GM21367 (cell line): ENCODE results near the gene PGBD1.
"Not testable (repeated sequence)": the region's sequence is repeated elsewhere in the genome, so short reads cannot be mapped to it uniquely, and the experiment has no call there.

Experiments
- ATAC-seq: cut with Tn5 transposase; IDR thresholded peaks from one replicate; pipeline ENCODE4 v1.9.1; 2021; ENCODE audit not compliant: unreplicated experiment

PGBD1 gene

DNA sequence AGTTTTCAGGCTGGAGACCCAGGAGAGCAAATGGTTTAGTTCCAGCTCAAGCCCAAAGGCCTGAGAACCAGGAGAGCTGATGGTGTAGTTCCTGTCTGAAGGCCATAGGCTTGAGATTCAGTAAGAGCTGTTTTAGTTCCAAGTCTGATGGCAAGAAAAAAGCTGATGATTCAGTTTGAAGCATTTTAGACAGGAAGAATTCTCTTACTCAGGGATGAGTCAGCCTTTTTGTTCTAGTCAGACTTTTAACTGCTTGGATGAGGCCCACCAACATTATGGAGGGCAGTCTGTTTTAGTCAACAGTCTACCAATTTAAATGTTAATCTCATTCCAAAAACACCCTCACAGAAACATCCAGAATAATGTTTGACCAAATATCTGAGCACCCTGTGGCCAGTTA lies 11.9 kb upstream of the PGBD1 start:
- ATAC-seq = no peak

DNA sequence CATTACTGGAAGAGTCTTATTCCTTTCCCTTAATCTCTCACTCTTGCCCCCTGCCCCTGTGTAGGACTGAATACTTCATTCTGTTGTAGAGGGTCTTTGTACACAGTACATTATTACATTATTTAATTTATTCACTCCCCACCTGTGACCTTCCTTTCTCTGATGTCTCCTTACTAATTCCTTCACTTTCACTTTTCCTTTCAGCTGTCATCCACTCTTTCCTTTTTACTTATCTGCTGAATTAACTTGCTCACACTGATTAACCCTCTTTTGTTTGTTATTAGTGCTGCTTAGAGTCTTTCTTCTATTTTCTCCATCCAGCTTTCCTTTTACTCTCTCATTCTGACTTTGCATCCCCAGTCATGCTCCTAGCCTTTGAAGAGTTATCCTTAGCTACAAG lies 6.5 kb upstream of the PGBD1 start:
- no peak for ATAC-seq

DNA sequence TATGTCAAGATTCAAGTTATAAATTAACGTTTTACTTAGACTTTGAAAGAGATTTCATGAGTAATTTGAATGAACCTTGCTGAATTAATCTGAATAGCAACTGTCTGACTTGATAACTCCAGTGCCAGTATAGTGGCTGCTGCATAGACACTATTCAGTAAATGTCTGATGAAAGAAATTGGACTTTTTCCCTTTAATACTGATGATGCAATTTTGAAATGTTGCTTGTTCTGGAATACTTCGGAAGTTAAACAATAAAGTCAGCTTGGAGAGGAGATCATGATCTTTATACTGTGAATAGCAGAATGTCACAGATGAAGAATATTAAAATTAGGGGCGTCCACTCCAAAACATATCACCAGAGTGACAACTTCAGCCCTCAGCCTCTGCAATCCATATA lies 3.6 kb upstream of the PGBD1 start:
- ATAC-seq = no peak

DNA sequence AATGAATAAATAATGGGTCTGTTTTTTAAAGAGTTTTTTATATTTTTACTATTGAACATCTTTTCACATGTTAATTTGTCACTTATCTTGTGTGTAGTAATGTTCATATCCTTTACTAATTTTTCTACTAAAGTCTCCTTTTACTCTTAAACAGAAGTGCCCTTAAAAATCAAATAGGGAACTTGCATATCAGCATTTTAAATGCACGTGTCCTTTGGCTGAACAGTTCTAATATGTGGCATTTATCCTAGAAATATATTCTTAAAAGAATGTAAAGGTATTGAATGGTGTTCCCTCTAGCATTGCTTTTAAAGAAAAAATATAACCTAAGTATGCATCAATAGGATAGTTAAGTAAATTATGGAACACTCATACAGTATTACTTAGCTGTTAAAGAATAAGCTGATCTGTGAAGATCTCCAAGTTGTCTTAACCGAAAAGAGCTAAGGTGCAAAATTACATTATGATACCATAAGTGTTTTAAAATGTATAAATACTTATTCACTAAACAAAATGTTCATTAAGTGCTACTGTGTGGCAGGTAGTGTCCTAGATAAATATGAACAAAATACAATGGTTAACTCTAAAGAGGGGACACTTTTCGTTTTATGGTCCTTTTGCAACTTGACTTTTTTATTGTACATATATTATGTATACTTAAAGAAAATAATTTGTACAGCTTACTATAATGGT lies 631 bp upstream of the PGBD1 start:
- no peak for ATAC-seq

DNA sequence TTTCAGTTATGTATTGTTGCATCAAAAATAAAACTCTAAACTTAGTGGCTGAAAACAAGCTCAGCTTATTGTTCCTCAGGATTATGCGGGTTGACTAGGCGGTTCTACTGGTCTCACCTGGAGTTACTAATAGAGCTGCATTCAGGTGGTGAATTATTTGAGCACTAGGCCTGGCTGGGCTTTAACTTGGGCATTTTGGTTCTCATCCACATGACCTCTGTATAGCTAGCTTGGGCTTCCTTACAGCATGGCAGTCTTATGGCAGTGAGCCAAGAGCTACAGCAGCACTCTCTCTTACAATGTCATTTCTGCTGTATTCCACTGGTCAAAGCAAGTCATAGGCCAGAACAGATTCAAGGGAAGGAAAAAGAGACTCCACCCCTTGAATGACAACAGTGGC lies 1.6 kb downstream of the PGBD1 start:
- ATAC-seq = no peak

DNA sequence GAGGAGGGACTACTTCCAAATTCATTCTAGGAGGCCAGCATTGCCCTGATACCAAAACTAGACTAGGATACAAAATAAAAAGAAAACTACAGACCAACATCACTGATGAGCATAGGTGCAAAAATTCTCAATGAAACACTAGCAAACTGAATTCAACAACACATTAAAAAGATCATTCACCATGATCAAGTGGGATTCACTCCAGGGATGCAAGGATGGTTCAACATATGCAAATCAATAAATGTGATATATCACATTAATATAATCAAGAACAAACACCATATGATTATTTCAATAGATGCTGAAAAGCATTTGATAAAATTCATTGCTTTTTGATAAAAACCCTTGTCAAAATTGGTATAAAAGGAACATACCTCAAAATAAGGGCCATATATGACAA lies 10.2 kb downstream of the PGBD1 start:
- ATAC-seq = no peak

DNA sequence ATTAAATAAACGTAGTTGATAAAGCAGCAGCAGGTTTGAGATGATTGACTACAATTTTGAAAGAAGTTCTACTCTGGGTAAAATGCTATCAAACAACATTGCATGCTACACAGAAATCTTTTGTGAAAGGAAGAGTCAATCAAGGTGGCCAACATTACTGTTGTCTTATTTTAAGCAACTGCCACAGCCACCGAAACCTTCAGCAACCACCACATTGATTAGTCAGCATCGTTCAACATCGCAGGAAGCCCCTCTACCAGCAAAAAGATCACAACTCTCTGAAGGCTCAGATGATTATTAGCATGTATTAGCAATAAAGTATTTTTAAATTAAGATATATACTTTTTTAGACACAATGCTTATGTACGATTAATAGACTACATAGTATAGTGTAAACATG lies 14.0 kb downstream of the PGBD1 start:
- ATAC-seq = no peak

DNA sequence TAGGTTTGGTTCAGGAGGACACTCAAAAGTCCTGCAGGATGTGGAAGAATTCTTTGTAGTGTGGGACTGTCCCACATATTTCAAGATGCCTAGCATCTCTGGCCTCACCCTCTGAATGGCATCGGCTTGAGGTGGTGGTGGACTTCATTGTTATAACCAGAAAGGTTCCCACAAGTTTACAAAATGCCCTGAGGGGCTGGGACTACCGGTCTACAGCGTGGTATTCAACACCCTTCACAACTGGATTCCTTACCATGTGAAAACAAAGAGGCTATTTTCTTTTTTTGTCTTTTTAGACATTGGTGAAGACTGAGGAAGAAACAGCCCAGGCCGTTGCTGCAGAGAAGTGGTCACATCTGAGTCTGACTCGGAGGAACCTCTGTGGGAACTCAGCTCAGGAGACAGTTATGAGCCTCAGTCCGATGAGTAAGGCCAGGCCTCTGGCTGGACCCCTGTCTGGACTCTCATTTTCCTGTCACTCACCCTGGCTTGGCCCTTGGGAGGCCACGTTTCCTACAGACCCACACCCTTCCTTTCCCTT lies 15.2 kb downstream of the PGBD1 start:
- no peak for ATAC-seq

DNA sequence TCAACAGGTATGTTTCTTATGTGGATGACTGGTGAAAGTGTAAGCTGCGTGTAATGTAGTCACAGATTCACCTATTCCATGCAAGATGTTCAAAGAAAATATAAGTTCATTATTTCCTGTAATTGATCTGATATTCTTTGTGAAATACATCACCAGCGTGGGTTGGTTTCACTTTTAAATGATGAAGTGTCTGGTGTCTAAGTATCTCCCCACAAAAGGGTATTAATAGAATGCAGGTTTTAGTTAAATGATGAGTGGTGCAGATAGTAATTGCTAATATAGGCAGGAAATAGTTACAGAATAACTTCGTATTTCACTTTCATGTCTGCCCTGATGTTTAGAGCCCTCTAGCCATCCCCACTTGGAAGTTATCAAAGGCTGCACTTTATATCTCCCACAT lies 22.2 kb downstream of the PGBD1 start:
- ATAC-seq = peak; percentile 75

DNA sequence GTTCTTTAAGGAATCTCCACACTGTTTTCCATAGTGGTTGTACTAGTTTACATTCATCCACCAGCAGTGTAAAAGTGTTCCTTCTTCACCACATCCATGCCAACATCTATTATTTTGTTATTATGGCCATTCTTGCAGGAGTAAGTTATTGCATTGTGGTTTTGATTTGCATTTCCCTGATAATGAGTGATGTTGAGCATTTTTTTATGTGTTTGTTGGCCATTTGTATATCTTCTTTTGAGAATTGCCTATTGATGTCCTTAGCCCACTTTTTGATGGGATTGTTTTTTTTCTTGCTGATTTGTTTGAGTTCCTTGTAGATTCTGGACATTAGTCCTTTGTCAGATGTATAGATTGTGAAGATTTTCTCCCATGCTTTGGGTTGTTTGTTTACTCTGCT lies 25.0 kb downstream of the PGBD1 start:
- ATAC-seq = not testable (repeated sequence)

DNA sequence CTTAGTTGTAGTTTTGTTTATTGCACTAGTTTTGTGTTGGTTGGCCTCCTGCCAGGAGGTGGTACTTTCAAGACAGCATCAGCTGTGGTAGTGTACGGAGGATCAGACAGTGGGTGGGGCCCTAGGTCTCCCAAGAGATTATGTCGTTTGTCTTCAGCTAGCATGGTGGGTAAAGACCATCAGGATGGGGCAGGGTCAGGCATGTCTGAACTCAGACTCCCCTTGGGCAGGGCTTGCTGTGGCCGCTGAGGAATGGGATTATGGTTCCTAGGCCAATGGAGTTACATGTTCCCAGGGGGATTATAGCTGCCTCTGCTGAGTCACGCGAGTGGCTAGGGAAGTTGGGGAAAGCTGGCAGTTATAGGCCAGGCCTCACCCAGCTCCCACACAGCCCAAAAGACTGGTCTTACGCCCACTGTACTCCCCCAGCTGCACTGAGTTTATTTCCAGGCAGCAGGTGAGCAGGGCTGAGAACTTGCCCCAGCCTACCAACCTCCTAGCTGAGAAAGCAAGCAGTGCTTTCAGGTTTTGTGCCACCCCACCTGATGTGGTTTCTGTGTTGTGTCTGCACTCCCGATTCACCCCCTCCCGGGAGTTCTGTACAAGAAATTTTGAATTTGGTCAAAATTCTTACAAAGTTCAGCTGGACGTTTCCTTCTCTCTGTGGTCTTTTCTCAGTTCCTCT lies 29.9 kb downstream of the PGBD1 start:
- ATAC-seq = no peak

DNA sequence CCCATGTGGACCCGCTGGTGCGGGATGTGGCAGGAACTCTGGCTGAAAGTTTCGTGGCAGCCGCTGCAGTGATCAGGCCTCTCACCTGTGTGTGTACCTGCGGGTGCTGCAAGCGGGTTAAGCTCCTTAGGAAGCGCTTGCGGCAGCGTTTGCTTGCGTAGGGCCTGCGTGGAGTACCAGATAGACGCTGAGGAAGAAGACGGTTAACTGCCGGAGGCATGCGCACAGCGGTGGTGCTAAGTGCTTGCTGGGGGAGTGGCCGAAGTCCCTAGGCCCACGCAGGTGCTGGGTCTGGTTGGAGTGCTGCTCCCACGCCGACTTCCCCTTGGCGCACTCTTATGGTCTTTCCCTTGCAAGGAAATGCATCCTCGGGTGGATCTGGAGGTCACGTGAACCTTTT lies 31.6 kb downstream of the PGBD1 start:
- no peak for ATAC-seq

DNA sequence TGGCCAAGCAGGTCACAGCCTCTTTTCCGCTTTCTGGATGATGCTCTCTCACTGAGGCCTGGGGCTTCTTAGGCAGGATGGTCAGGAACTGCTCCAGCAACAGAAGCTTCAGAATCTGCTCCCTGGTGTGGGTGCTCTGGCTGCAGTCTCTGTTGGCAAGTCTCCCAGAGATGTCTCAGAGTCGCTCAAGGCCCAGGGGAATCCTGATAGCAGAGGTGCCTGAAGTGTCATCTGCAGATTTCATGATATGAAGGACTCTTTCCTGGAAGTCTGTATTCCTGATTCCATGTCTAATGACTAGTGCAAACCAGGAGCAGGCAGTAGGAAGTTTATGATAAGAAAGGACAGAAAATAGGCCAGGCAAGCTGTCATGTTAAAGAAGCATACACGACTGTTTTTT lies 34.3 kb downstream of the PGBD1 start:
- ATAC-seq = no peak

DNA sequence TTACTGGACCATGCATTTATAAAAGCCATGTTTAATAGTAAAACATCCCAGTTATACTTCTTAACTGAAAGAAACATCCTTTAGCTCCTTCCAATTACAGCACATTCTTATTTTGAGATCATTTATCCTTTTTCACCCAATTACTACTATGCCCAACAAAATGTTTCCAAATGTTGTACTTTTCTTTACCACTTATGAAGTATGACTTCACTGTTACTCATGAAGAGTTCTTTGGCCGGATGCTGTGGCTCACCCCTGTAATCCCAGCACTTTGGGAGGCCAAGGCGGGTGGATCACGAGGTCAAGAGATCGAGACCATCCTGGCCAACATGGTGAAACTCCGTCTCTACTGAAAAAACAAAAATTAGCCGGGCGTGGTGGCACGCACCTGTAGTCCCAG lies 36.5 kb downstream of the PGBD1 start:
- not testable (repeated sequence) for ATAC-seq

DNA sequence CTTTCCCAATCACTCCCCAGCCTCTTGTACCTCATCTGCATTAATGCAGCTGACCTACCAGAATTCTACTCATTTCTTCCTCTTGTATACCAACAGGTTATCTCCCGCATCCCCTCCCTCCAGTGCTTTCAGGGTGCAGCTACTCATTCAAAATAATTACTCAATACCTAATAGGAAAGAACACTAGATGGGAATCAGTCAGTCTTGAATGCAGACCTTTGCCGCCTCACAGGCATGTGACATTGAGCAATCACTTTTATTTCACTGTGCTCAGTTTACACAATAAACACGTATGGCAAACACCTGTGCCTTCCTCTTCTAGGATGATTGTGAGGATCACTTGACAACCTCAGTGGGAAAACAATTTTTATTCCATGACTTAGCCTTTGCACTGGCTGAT lies 41.3 kb downstream of the PGBD1 start:
- no peak for ATAC-seq

DNA sequence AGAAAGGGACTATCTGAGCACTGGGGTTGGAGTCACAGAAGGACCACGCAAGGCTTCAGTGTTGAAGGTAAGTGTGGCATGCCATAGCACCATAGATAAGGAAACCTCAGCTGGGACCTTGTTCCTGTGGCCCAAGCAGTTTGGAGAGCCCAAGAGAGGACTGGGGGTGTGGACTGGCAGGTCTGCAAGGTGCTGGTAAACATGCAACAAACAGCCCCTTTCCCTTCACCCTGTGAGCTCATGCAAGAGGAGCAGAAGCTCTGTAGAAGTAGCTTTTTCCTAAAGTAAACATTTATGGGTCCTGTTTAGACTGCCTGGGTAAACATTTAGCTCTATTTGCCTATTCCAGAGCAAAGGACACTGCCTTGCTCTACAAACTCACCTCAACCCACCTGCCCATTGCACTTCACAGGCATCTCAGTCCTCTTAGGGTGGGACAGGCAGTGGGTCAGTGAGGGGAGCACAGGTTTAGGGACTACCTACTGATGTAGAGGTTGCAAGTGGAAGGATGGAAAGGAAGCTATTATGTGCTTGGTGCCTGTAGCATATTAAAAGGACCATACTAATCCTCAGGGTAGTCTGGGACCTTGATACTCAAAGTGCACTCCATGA lies 42.5 kb downstream of the PGBD1 start:
- ATAC-seq = no peak

DNA sequence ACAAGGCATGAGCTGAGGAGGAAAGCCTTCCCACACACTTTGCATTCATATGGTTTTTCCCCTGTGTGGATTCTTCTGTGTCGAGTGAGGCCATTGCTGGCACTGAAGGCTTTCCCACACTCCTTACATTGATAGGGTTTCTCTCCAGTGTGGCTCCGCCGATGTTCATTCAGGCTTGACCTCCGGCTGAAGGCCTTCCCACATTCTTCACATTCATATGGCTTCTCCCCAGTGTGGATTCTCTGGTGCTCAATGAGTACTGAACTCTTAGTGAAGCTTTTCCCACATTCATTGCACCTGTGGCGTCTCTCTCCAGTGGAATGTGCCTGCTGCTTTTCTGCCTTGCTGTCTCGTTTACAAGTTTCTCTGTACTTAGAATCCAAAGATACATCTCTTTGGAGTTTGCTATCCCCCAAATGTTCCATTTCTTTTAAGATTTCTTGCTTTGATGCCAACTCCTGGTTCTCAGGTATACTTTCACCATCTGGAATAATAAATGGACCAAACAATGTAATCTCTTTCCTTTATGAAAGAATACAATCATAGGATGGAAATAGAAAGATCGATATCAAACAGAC lies 45.1 kb downstream of the PGBD1 start:
- no peak for ATAC-seq

DNA sequence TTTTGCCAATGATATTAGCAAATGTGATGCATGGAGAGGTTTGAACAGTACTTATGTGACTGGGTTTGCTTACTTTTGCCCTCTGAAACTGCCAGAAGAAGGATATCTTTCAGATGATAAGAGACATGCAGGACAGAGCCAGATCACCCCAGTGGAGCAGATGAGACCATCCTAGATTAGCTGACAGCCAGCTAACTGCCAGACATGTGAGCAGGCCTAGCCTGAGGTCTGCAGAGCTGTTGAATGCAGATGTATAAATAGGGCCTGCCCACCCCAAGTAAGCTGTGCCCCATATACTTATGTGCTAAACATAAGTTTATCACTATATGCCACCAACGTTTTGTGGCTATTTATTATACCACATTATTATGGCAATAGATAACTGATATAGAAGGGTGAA lies 48.7 kb downstream of the PGBD1 start:
- no peak for ATAC-seq

DNA sequence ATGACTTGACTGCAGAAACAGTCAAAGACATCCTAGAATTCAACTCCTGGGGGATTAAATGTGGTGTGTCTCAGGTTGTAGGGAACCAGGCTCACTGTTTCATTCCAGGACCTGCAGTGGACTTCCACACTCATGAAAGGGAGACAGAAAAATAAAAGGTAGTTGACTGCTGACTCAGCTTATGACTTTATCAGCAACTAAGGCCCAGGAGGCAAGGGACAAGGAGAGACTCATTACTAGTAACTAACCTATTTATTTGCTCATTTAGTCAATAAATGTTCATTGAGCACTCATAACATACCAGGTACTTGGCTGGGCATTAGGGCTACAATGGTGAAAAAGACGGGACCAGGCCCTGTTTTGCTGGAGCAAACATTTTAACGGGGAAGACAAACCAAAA lies 51.7 kb downstream of the PGBD1 start:
- no peak for ATAC-seq

DNA sequence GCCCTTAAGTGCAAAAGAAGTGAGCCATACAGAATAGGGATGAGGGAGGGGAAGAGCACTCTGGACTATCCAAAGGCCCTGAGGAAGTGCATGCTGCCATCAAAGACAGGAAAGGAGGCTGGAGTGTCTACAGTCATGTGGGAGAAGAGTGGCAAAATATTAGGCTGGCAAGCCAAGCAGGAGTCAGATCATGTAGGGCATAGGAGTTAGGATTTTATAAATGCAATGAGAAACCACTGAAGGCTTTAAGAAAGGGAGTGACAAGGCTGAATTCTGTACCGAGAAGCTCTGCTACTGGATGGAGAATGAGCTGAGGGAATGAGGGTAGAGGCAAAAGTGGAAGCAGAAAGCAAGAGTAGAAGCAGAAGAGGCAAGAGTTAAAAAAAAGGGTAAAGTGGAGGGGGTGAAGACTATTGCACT lies 52.2 kb downstream of the PGBD1 start:
- ATAC-seq = no peak

DNA sequence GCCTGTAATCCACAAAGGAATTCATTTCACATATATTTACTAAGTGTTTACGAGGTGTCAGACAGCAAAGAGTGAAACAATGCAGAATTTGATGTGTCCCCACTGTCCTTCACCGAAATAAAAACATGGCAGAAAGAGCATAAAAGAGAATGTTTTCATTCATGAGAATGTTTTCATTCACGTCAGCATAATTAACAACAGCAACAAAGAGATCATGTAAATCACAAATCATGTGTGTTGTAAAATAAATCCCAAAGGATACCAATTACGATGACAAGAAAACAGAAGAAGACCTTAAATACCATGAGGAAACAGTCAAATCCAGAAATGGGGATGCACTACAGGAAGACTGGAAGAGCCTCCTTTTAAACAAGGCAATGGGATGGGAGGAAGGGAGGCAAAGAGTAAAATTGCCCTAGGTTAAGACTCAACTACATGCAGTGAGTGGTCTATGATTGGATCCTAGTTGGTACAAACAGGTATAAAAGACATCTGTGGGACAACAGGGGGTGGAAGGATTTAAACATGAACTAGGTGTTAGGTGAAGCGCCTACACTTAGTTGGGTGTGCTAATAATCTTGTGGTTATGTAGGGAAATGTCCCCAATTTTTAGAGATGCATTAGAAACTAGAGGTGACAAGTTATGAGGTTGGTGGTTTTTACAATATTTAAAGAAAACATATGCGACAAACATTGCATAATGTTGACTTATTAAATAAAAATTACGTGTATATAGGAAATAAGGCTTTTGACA lies 53.1 kb downstream of the PGBD1 start:
- ATAC-seq = no peak
